Daoy (cell line): ENCODE results near the gene MESD. TPM values are rescaled to one million over a fixed set of nuclear protein-coding genes. Genes with fewer than 3 reads are reported as not detected.

Experiments used
- DNase-seq: peaks from one replicate; pipeline ENCODE4 v3.0.0-alpha.2; 2015; ENCODE audit warnings: low read depth
- total RNA-seq: library from RNA; depleted of rRNA; stranded (reverse); fragments of >200 nt; shearing (Covaris generic); gene quantifications from 2 replicates; pipeline ENCODE4 v1.2.3, GENCODE V29; 2014

MESD gene
- total RNA-seq, 1 experiment from 2014 or later, result 22.3 TPM

GRCh38 chr15:81015621-81016488 lies 26.2 kb upstream of the MESD start:
- DNase-seq, result no peak

GRCh38 chr15:81014446-81015093 lies 25.0 kb upstream of the MESD start:
- DNase-seq, result no peak

DNA sequence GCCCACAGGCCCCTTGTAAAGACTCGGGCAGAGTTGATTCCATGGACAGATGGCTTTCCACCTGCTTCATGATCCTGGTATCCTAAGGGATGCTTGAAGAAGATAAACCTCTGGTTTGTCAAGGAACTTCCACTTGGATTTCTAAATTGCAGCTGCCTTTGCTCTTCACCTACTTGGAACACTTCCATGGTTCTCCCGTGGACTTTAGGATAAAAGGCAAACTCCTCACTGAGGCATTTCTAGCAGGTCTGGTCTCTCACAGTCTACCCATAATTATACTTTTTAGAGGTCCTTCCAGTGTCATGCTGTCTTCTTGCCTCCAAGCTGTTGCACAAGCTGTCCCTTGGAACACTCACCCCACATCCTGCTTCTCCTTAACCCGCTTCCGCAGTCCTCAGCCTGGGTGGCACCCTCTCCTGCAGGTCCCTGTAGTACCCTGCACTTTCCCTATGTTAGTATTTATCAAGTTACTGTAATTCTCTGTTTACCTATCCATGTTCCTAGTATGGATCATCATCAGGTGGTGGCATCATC lies 23.8 kb upstream of the MESD start:
- no peak for DNase-seq

DNA sequence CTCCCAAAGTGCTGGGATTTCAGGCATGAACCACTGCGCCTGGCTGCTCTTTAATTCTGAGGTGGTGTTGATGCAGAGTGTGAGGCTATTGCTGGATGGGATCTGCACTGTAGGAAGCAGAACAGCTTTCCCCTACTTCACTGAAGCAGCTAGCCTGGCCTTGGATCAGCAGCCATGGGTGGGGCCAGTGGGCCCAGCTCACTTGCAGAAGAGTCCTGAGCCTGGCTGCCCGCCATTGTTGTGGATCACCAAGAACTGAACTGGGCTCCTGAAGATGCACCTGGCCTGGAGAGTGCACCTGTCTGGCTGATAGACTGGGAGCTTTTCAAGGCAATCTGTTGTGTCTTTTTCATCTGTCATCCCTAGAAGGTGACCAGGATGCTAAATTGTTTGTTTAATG lies 23.0 kb upstream of the MESD start:
- DNase-seq, result no peak

DNA sequence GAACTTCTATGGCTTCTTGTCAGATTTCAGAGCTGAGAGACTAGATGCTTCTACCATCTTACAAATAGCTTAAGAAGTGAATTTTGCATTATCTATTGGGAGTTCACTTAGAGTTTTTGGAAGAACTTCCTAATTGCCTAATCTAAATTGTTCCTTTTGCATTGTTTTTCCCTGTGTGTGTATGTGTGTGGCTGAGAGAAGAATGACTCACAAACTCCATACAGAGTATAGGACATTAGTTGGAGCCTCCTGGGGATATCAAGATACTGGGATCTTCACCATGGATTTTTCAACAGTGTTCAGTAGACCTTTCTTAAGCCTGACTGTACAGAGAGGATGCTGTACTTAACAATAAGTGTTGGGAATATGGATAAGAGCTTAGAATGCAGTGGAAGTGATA lies 22.0 kb upstream of the MESD start:
- DNase-seq, result no peak

GRCh38 chr15:81010086-81010485 lies 20.5 kb upstream of the MESD start:
- no peak for DNase-seq

- DNase-seq, result no peak
These were observed 18.7 kb upstream of the MESD start for GRCh38 chr15:81008312-81008711.

GRCh38 chr15:81007428-81008064 lies 17.9 kb upstream of the MESD start:
- DNase-seq, result no peak

DNA sequence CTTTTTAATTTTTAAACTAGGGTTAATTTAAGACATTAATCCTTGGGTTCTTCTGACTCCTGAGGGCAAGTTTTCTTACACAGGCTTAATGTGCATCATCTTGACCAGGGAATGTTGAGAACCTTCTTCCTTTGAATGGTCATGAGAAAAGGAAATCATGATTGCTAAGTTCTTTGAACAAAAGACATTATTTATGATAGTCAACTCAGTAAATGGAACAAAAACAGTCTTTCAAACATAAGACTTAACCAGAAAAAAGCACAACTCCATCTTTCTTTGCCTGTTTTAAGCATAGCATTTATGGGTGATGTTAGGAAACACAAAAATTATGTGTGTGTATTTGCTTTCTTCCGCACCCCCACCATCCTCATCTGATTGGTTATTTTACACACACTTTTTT lies 16.5 kb upstream of the MESD start:
- no peak for DNase-seq

DNA sequence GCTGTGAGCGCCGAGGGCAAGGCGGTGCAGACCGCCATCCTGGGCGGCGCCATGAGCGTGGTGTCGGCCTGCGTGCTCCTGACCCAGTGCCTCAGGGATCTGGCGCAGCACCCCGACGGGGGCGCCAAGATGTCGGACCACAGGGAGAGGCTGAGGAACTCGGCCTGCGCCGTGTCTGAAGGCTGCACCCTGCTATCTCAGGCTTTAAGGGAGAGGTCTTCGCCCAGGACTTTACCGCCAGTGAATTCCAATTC lies 13.4 kb upstream of the MESD start:
- DNase-seq, result no peak

DNA sequence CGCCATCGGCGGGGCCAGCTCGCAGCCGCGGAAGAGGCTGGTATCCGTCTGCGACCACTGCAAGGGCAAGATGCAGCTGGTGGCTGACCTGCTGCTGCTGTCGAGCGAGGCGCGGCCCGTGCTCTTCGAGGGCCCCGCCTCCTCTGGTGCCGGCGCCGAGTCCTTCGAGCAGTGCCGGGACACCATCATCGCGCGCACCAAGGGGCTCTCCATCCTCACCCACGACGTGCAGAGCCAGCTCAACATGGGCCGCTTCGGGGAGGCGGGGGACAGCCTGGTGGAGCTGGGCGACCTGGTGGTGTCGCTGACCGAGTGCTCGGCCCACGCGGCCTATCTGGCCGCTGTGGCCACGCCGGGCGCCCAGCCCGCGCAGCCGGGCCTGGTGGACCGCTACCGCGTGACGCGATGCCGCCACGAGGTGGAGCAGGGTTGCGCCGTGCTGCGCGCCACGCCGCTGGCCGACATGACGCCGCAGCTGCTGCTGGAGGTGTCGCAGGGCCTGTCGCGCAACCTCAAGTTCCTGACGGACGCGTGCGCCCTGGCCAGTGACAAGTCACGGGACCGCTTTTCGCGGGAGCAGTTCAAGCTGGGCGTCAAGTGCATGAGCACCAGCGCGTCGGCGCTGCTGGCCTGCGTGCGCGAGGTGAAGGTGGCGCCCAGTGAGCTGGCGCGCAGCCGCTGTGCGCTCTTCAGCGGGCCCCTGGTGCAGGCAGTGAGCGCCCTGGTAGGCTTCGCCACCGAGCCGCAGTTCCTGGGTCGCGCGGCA lies 12.9 kb upstream of the MESD start:
- peak; percentile 31 for DNase-seq

GRCh38 chr15:81002009-81002330 lies 12.4 kb upstream of the MESD start:
- no peak for DNase-seq

- peak; percentile 64 for DNase-seq
These were observed 11.8 kb upstream of the MESD start for GRCh38 chr15:81001152-81002008.

DNA sequence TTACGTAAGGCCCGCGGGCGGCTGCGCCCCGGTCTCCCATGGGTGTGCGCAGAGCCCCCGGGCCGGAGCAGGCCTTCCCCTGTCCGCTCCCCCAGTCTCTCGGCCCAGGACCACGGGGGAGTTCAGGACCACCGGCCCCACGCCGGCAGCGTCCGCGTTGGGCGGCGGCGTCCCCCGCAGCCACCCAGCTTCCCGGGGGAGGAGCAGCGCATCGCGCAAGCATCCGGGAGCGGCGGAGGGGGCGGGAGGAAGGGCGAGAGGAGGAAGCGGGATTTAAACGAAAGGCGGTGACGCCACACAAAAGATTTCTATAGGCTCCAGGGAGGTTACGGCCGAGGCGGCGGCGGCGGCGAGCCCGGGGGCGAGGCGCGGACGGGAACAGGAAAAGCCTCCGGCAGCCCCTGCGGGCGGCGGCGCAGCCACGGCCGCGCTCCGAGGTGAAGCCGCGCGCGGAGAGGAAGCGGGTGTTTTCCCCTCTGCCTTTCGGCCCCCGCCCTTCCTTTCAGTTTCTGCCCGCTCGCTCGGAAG lies 11.1 kb upstream of the MESD start, which contains the start of gene TLNRD1:
Gene TLNRD1 (plus strand): TSS at position 300 of the 528 bp plus-strand sequence. CDS start 1,349 bp downstream, outside the sequence.
- peak; percentile 94 for DNase-seq

DNA sequence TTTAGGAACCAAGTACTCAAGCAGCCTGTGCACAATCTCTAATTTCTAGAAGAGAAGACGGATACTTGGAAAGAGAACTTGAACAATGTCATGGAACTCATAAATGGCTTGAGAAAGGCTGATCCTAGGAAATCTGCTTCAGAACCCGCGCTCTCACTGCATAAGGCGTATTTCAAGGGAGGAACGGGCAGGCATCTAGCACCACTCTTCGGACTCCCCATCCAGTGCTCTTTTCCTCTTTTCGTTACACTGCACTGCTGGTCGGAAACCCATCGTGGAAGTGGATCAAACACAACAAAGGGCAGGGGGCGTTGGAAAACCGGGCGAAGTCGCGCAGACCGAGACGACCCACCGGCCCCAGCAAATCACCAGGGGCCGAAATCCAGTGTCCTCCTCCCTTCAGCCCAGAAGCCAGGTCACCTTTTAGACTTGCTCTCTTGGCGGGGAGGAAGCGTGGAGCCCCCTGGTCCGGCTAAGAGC lies 10.6 kb upstream of the MESD start:
- no peak for DNase-seq

- no peak for DNase-seq
These were observed 10.0 kb upstream of the MESD start for GRCh38 chr15:80999623-81000036.

GRCh38 chr15:80998251-80998650 lies 8.6 kb upstream of the MESD start:
- no peak for DNase-seq

DNA sequence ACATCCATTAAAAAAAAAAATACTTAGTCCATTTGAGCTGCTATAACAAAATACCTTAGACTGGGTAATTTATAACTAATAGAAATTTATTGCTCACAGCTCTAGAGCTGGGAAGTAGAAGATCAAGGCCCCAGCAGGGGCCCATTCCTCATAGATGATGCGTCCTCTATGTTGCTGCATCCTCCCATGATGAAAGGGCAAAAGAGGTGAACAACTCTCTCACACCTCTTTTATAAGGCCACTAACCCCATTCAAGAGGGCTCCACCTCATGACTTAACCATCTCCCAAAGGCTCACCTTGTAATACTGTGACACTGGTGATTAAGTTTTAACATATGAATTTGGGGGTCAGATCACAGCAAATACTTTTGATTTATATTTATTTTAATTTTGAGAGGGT lies 8.1 kb upstream of the MESD start:
- no peak for DNase-seq

DNA sequence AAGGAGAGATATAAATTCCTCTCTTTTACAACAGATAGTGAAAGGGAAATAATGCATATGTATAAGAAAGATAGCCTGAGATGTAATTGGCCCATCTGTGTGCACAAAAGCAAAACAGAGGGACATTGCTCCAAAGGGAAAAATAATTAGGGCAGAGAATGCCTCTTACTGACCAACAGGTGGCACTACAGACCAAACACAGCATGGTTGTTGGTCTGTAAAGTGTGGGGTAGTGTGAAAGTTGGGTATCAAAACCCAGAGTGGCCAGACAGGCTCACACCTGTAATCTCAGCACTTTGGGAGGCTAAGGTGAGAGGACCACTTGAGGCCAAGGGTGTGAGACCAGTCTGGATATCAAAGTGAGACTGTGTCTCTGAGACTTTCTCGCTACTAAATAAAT lies 6.6 kb upstream of the MESD start:
- no peak for DNase-seq

DNA sequence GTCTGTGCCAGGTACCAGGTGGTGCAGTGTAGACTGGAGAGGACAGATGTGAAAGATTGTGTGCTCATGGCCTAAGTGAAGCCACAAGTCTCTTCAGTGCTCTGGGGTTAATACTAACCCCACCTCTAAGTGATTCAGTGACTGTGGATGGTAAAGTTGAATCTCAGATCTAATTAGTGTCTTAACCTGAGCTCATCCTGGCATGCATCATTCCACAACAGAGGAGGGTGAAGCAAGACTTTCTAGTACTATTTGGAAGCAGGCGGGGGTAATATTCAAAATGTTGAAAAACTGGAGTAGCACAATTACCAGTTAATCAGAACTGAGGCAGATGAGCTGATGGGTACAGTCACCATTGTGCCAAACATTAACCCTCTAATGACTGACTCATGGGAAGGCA lies 2.8 kb upstream of the MESD start:
- DNase-seq, result no peak

DNA sequence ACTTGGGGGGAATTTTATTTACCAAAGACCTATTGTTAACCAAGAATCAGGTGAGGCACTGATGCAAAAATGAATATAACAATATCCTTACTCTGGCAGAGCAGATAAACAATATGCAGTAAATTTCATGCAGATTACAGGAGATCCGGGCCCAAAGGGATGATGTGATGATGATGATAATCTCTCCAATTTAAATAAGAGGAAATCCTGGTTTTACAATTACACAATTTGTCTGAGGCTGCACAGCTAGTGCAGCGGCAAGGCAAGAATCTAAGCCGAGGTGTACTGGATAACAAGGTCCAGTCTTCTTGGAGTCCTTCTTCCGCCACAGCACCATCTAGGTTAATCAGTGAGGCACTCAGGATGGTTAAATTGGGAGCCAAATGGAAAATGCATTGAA lies 2.4 kb upstream of the MESD start:
- no peak for DNase-seq
